GM12878 (cell line): ENCODE data around the gene SASH1. TPM values are rescaled to one million over a fixed set of nuclear protein-coding genes. Genes with fewer than 3 reads are reported as not detected.

ENCODE experiments used
- CUX1 ChIP-seq: IDR thresholded peaks from 2 replicates; pipeline ENCODE4 v1.6.1; 2012; ENCODE audit warnings: improper control_type of control experiment, low read depth, low read length; ENCODE audit not compliant: insufficient replicate concordance
- E2F4 ChIP-seq: IDR thresholded peaks from 2 replicates; pipeline ENCODE4 v1.6.1; 2012; ENCODE audit warnings: low read depth, low read length, improper control_type of control experiment
- ESRRA ChIP-seq: IDR thresholded peaks from 2 replicates; pipeline ENCODE4 v1.6.1; 2012; ENCODE audit warnings: mild to moderate bottlenecking, low read length, improper control_type of control experiment
- HDGF ChIP-seq: fragments of 450-650 bp; IDR thresholded peaks from 2 replicates; pipeline ENCODE4 v1.6.1; 2016; ENCODE audit warnings: antibody characterized with exemption
- YBX1 ChIP-seq: fragments of 450-650 bp; IDR thresholded peaks from 2 replicates; pipeline ENCODE4 v1.6.1; 2016; ENCODE audit warnings: antibody characterized with exemption
- polyA plus RNA-seq, 11 experiments: library from polyadenylated mRNA; depleted of rRNA in 4 of 11; unstranded in 6 of 11; stranded (reverse) in 5 of 11; fragments of >200 nt; fragmentation: Nextera tagmentation in 4 of 11; fragmentation: Illumina TruSeq in 1 of 11; extraction: Ambion mirVana in 4 of 11; extraction: Trizol in 1 of 11; gene quantifications; 1 replicate in 1 of 11; 2 replicates in 10 of 11; pipeline versions ENCODE4 v1.2.1 to v1.2.3, GENCODE V29; 2011 to 2016; ENCODE audit warnings: inconsistent platforms in 2 of 11, missing spikeins in 2 of 11, low read depth in 1 of 11
- total RNA-seq, 4 experiments: library from RNA; depleted of rRNA in 3 of 4; stranded (reverse); fragments of >200 nt in 3 of 4; fragmentation: Illumina TruSeq in 1 of 4; extraction: Trizol in 1 of 4; gene quantifications; 2 replicates each; pipeline versions ENCODE4 v1.2.1 to v1.2.3, GENCODE V29; 2013 to 2021
- TF ChIP-seq, protein P1 (sequence below): fragments of 450-650 bp; formaldehyde crosslinking; IDR thresholded peaks from 2 replicates; pipeline ENCODE4 v1.4.0; 2022; ENCODE audit warnings: mild to moderate bottlenecking, moderate library complexity
- TF ChIP-seq, protein P2 (sequence below): fragments of 450-650 bp; IDR thresholded peaks from 2 replicates; pipeline ENCODE4 v1.6.1; 2017; ENCODE audit warnings: borderline replicate concordance

The SASH1 gene
- total and polyA plus RNA-seq, 10 of the 15 experiments (the other 5 are each of a cell fraction or from before 2014, with no cell fraction given): 0.01 to 0.73 (median 0.14) TPM; not detected in 4

GRCh38 chr6:148460876-148461646, 118.4 kb downstream of the SASH1 start (continued):
- TF ChIP-seq YBX1 (no peak), CUX1 (no peak), ESRRA (no peak), HDGF (no peak), E2F4 (no peak)
- TF ChIP-seq, protein P1, sequence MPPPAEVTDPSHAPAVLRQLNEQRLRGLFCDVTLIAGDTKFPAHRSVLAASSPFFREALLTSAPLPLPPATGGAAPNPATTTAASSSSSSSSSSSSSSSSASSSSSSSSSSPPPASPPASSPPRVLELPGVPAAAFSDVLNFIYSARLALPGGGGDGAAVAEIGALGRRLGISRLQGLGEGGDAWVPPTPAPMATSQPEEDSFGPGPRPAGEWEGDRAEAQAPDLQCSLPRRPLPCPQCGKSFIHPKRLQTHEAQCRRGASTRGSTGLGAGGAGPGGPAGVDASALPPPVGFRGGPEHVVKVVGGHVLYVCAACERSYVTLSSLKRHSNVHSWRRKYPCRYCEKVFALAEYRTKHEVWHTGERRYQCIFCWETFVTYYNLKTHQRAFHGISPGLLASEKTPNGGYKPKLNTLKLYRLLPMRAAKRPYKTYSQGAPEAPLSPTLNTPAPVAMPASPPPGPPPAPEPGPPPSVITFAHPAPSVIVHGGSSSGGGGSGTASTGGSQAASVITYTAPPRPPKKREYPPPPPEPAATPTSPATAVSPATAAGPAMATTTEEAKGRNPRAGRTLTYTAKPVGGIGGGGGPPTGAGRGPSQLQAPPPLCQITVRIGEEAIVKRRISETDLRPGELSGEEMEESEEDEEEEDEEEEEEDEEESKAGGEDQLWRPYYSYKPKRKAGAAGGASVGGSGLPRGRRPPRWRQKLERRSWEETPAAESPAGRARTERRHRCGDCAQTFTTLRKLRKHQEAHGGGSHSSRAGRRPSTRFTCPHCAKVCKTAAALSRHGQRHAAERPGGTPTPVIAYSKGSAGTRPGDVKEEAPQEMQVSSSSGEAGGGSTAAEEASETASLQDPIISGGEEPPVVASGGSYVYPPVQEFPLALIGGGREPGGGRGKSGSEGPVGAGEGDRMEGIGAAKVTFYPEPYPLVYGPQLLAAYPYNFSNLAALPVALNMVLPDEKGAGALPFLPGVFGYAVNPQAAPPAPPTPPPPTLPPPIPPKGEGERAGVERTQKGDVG (CRISPR knock-in tag): no peak
- TF ChIP-seq, protein P2, sequence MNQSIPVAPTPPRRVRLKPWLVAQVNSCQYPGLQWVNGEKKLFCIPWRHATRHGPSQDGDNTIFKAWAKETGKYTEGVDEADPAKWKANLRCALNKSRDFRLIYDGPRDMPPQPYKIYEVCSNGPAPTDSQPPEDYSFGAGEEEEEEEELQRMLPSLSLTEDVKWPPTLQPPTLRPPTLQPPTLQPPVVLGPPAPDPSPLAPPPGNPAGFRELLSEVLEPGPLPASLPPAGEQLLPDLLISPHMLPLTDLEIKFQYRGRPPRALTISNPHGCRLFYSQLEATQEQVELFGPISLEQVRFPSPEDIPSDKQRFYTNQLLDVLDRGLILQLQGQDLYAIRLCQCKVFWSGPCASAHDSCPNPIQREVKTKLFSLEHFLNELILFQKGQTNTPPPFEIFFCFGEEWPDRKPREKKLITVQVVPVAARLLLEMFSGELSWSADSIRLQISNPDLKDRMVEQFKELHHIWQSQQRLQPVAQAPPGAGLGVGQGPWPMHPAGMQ: no peak
